DOHH2 (cell line): ENCODE data around the gene DLD.

Experiments
- H3F3A ChIP-seq: fragments of 200-600 bp; sonication (generic), shearing (Covaris generic); 2 replicates; pipeline ENCODE4 v1.6.0; 2016; ENCODE audit warnings: antibody characterized with exemption, mild to moderate bottlenecking; ENCODE audit not compliant: control insufficient read depth, insufficient read depth
- H3K27ac ChIP-seq: fragments of 200-600 bp; sonication (generic); 2 replicates; pipeline ENCODE4 v1.5.1; 2014; ENCODE audit warnings: low read depth, mild to moderate bottlenecking, low read length, moderate library complexity
- H3K27me3 ChIP-seq: fragments of 200-600 bp; sonication (generic); 2 replicates; pipeline ENCODE4 v1.6.1; 2014; ENCODE audit warnings: mild to moderate bottlenecking, low read length, mixed read lengths; ENCODE audit not compliant: control insufficient read depth
- H3K36me3 ChIP-seq: fragments of 200-600 bp; sonication (generic); 2 replicates; pipeline ENCODE4 v1.6.1; 2014; ENCODE audit warnings: mild to moderate bottlenecking, low read length, moderate library complexity, mixed read lengths; ENCODE audit not compliant: control insufficient read depth
- H3K4me1 ChIP-seq: fragments of 200-600 bp; sonication (generic); 2 replicates; pipeline ENCODE4 v1.6.1; 2014; ENCODE audit warnings: mild to moderate bottlenecking, low read length, mixed read lengths; ENCODE audit not compliant: control insufficient read depth
- H3K4me2 ChIP-seq: fragments of 200-600 bp; sonication (generic); 2 replicates; pipeline ENCODE4 v1.6.0; 2014; ENCODE audit warnings: mild to moderate bottlenecking, low read length, moderate library complexity
- H3K4me3 ChIP-seq: fragments of 200-600 bp; sonication (generic); 2 replicates; pipeline ENCODE4 v1.5.1; 2014; ENCODE audit warnings: mild to moderate bottlenecking, low read length, mixed read lengths
- H3K79me2 ChIP-seq: fragments of 200-600 bp; sonication (generic); 2 replicates; pipeline ENCODE4 v1.6.1; 2014; ENCODE audit warnings: mild to moderate bottlenecking, low read length, mixed read lengths; ENCODE audit not compliant: control insufficient read depth
- H3K9me2 ChIP-seq: fragments of 200-600 bp; sonication (generic); replicated peaks from 2 replicates; pipeline ENCODE4 v1.6.1; 2014; ENCODE audit warnings: mild to moderate bottlenecking, low read length, mixed read lengths; ENCODE audit not compliant: control insufficient read depth
- H3K9me3 ChIP-seq: fragments of 200-600 bp; sonication (generic); 2 replicates; pipeline ENCODE4 v1.6.1; 2014; ENCODE audit warnings: antibody characterized with exemption, low read length, mixed read lengths; ENCODE audit not compliant: control insufficient read depth, insufficient read depth
- H4K20me1 ChIP-seq: fragments of 200-600 bp; sonication (generic); 2 replicates; pipeline ENCODE4 v1.6.0; 2014; ENCODE audit warnings: low read depth, mild to moderate bottlenecking, antibody characterized with exemption, low read length, moderate library complexity; ENCODE audit not compliant: control insufficient read depth, insufficient read depth
- EZH2phosphoT487 ChIP-seq: fragments of 200-600 bp; sonication (generic); IDR thresholded peaks from 2 replicates; pipeline ENCODE4 v1.6.1; 2017; ENCODE audit warnings: borderline replicate concordance, mild to moderate bottlenecking, antibody characterized with exemption, low read length, moderate library complexity, mixed read lengths
- TF ChIP-seq, protein P1 (sequence below): fragments of 200-600 bp; sonication (generic); IDR thresholded peaks from one replicate; pipeline ENCODE4 v1.5.1; 2014; ENCODE audit warnings: antibody characterized with exemption, mild to moderate bottlenecking, low read depth, low read length; ENCODE audit not compliant: poor library complexity, severe bottlenecking

Gene DLD

GRCh38 chr7:107960272-107960671 lies 69.3 kb downstream of the DLD start:
- no peaks in the 10 kb centered on the region for H3K36me3 ChIP-seq
- H3K27me3 ChIP-seq = peaks cover 2% of the 10 kb centered on the region; the same call in 1 of the 2 replicates
- H3K4me3 ChIP-seq = no peak overlapping the region
- H3K9me2 ChIP-seq = no peaks in the 10 kb centered on the region
- H3K4me1 ChIP-seq = no peaks in the 10 kb centered on the region
- TF ChIP-seq EZH2phosphoT487 = no peak
- TF ChIP-seq, protein P1, sequence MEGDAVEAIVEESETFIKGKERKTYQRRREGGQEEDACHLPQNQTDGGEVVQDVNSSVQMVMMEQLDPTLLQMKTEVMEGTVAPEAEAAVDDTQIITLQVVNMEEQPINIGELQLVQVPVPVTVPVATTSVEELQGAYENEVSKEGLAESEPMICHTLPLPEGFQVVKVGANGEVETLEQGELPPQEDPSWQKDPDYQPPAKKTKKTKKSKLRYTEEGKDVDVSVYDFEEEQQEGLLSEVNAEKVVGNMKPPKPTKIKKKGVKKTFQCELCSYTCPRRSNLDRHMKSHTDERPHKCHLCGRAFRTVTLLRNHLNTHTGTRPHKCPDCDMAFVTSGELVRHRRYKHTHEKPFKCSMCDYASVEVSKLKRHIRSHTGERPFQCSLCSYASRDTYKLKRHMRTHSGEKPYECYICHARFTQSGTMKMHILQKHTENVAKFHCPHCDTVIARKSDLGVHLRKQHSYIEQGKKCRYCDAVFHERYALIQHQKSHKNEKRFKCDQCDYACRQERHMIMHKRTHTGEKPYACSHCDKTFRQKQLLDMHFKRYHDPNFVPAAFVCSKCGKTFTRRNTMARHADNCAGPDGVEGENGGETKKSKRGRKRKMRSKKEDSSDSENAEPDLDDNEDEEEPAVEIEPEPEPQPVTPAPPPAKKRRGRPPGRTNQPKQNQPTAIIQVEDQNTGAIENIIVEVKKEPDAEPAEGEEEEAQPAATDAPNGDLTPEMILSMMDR = no peak
- H4K20me1 ChIP-seq = no peaks in the 10 kb centered on the region
- H3F3A ChIP-seq = no peaks in the 10 kb centered on the region
- H3K9me3 ChIP-seq = no peaks in the 10 kb centered on the region
- no peak overlapping the region for H3K4me2 ChIP-seq
- no peaks in the 10 kb centered on the region for H3K79me2 ChIP-seq
- no peak overlapping the region for H3K27ac ChIP-seq

DNA sequence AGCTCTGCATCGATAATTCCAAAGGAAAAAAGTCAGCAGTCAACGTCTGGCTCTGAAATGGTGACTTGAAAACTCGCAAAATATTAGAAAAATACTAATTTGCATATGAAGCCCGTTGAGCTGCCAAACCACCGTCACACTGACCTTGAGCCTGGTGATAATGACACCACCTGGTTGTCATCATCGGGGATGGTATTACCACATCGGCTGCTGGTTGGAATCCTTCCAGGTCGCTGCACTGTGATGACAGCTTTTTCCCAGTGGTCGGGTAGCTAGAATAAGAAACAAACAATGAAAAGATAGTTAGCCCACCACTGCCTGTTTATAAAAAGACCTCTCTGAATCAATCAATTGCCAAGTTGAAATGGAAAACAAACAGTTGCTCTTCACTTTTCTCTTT lies 70.4 kb downstream of the DLD start:
- no peaks in the 10 kb centered on the region for H3K9me3 ChIP-seq
- no peak overlapping the region for H3K4me2 ChIP-seq
- H3K4me1 ChIP-seq = no peaks in the 10 kb centered on the region
- H3K36me3 ChIP-seq = no peaks in the 10 kb centered on the region
- no peaks in the 10 kb centered on the region for H3K79me2 ChIP-seq
- H3K27ac ChIP-seq = no peak overlapping the region
- H3K4me3 ChIP-seq = no peak overlapping the region
- no peaks in the 10 kb centered on the region for H3K9me2 ChIP-seq
- H4K20me1 ChIP-seq = no peaks in the 10 kb centered on the region
- peaks cover under 1% of the 10 kb centered on the region; the same call in 1 of the 2 replicates for H3K27me3 ChIP-seq
- TF ChIP-seq EZH2phosphoT487 = no peak
- TF ChIP-seq, protein P1 = no peak
- H3F3A ChIP-seq = no peaks in the 10 kb centered on the region

DNA sequence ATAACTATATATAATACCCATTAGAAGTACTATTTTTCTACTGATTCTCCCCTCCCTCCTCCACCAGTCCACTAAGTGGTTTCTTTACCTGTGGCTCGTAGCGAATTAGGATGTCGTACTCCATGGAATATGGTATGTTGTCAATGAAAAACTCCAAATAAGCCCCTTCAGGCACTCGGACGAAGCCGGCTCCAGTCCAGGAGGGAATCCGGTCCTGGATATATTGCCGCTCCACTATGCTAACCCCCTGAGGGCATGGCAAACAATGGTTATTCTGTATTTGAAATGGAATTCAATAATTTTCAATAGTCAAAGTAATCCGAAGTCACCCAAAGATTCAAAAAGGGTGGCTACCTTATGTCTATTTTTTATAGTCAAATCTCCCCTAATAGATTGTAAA lies 71.8 kb downstream of the DLD start:
- Histone ChIP-seq H3K9me3 (no peaks in the 10 kb centered on the region), H3K27me3 (no peaks in the 10 kb centered on the region), H3K4me1 (no peaks in the 10 kb centered on the region), H3K27ac (no peak overlapping the region), H3K79me2 (no peaks in the 10 kb centered on the region), H4K20me1 (no peaks in the 10 kb centered on the region), H3K36me3 (no peaks in the 10 kb centered on the region), H3F3A (no peaks in the 10 kb centered on the region), H3K9me2 (no peaks in the 10 kb centered on the region), H3K4me2 (no peak overlapping the region), H3K4me3 (no peak overlapping the region)
- TF ChIP-seq, protein P1 = no peak
- TF ChIP-seq EZH2phosphoT487 = no peak

DNA sequence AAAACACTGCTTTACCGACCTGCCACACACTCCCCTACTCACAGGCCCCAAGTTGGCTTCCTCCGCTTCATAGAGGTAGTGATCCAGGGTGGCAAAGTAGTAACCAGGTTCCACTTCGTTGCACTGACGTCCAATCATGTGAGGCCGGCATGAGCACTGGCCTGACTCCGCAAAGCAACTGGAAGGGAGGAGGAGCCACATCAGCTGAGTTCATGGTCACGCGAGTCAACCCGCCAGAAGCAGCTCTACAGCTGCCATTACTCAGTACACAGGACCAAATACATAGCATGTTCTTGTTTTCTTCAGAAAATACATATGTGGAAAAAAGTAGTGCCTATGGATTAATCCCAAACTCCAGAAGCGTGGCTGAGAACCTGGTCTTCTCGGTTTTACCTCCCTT lies 73.5 kb downstream of the DLD start:
- no peaks in the 10 kb centered on the region for H3F3A ChIP-seq
- TF ChIP-seq EZH2phosphoT487 = no peak
- TF ChIP-seq, protein P1 = no peak
- H3K4me3 ChIP-seq = no peak overlapping the region
- H3K27ac ChIP-seq = no peak overlapping the region
- no peaks in the 10 kb centered on the region for H3K4me1 ChIP-seq
- no peak overlapping the region for H3K4me2 ChIP-seq
- H4K20me1 ChIP-seq = no peaks in the 10 kb centered on the region
- H3K79me2 ChIP-seq = no peaks in the 10 kb centered on the region
- H3K9me2 ChIP-seq = no peaks in the 10 kb centered on the region
- no peaks in the 10 kb centered on the region for H3K27me3 ChIP-seq
- H3K36me3 ChIP-seq = no peaks in the 10 kb centered on the region
- no peaks in the 10 kb centered on the region for H3K9me3 ChIP-seq
